HG02938 (cell line): ENCODE measurements around the gene DGKZ.

Source experiments
- ATAC-seq: cut with Tn5 transposase; IDR thresholded peaks from one replicate; pipeline ENCODE4 v1.9.1; 2021; ENCODE audit warnings: mild to moderate bottlenecking, moderate library complexity; ENCODE audit not compliant: unreplicated experiment

The DGKZ gene

DNA sequence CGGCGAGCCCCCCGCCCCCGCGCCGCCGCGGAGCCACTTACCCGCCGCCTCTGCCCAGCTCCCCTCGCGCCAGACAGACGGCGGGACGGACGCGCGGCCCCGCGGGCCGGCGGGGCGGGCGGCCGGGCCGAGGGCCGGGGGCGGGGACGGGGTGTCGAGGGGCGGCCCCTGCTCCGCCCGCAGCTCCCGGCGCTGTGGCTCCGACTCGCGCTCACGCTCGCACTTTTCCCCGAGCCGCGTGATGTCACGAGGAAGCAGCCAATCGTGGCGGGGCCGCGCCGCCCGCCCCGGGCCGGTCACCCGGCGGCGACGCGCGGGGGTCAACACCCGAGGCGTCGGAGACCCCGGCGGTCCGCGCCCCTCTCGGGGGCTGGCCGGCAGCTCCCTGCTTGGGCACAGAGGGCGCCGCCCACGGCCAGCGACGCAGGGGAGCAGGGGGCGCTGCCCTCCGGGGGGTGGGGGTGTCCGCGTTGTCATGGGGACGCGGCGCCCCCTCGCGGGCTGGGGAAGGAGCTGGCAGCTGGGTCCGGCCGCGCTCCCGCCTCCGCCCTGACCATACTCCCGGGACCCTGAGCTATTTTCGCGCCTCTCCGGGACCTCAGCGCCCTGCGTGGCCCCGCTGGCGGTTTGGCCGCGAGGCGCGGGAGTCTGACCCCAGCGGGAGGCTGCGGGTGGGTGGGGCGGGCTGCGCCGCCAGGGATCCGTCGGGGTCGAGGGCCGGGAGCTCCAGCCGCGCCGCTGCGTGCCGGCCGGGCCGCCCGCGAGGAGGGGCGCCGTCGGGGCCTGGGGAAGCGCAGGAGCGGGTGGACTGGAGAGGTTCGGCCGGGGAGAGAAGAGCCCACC, 44.5 kb downstream of the DGKZ start, which contains the start of gene CHRM4:
Gene CHRM4 (minus strand): TSS at position 199 of the 843 bp plus-strand sequence. CDS start 5,219 bp downstream, outside the sequence.
- no peak for ATAC-seq

DNA sequence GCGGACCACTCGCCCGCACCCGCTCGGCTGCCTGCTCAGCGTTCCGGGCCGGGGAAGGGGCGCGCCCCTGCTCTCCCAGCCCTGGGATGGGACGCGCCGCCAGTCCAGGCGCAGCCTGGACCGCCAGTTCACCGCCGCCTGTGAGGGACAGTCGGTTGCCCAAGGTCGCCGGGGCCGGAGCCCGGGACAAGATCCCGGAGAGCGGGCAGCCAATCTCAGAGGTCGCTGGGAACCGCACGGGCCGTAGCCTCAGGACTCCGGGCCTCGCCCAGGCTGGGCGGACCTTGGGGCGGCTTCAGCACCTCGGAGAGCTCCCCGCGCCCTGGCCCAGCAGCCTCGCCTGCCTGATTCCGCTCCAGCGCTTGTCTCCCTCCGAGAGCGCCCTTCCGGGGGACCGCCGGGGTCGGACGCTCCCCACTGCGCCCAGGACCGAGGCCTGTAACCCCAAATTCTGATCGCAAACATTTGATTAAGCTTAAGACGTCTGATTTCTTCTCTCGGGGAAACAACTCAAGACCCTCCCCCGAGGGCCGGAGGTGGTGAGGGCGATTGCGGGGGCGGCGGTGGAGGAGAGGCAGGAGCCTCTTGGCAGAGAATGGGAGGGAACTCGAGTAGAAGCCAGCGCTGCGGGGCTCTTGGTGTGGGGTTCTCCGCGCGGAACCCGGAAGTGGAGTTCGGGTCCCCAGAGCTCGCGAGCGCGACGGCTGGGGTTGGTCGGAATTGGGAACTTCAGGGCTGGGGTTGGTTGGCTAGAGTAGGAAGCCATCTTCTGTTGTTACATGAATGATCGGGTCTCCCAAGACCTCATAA, 45.4 kb downstream of the DGKZ start:
- peak; percentile 53 for ATAC-seq

DNA sequence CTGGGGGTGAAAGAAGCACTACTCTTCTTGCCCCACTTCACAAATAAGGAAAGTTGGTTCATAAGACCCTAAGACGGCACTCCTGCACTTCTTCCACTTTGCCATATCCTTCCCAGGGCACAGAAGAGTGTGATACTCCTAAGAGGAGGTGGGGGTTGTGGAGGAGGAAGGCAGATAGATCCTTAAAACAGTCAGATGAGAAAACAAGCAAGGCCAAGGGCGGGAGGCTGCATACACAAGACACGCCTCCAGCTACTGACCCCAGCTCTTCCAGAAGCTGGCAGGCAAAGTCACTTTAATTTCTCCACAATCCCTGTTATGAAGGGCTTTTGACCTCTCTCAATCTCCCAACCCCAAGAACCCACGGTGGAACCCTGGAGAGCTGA, 46.0 kb downstream of the DGKZ start:
- ATAC-seq: no peak

DNA sequence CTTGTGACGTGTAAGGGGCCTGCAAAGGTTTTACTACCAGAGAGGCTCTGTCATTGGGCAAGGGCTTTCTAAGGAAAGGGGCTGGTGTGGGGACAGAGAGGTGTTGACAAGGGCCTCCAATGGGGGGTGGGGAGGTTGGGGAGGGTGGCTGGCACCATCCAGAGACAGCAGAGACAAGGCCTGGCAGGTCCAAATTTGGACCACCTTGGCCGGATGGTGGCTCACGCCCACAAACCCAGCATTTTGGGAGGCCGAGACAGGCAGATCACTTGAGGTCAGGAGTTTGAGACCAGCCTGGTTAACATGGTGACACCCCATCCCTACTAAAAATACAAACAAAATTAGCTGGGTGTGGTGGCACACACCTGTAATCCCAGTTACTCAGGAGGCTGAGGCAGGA, 46.5 kb downstream of the DGKZ start:
- ATAC-seq: no peak

DNA sequence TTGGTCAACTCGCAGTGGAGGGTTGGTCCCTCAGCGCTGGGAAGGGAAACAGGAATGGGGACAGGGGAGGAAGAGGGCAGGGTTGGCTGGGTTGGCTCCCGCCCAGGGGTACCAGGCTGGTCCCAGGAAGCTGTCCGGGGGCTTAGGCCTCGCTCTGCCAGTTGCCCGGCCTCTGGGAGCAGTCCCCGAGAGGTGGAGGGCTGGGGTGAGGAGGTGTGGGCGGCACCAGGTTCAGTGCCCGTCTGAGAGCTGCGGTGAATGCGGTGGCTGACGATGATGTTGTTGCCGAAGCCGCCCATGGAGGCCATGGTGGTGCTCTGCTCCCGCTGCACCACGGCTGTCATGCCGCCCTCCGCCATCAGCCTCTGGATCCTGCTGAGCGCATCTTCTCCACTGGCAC, 50.3 kb downstream of the DGKZ start:
- no peak for ATAC-seq

DNA sequence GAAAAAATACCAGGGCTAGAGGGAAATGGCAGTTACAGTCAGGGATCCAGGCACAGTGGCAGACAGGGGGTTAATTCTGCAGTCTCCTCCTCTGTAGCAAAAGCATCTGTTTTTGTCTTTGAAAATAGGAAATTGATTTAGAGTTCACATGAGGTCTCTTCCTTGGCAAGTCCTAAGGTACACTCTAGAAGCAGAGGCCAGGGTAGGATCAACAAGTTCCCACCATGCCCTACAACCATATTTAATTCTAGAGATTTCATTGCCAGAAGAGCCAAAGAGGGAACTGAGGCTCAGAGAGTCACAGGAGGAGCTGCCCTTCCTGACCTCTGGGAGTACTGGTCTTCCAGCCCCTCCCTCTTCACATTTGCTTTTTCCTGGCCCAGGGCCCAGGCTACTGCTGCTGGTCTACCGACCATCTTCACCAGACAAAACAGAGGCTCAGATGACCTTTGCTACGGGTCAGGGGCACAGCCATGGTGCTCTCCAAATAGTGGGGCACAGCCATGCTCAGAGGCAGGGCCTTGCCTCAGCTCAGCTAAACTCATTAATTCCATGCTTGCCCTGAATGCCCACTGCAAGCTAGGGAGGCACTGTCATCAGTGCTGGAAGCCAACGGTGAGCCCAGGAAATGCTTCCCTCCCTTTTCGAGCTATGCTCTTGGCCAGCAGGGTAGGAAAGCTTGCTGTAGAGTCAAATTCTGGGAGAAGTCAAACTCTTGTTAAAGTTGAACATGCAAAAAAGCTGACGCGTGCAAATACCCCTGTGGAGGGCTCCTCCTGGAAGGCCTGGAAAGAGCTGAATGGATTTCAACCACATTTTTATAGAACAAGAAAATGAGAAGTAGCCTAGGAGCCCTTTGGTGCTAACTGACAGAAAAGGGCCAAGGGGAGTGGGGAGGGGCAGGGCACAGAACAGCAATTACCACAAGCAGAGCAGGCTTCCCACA, 56.0 kb downstream of the DGKZ start:
- no peak for ATAC-seq

DNA sequence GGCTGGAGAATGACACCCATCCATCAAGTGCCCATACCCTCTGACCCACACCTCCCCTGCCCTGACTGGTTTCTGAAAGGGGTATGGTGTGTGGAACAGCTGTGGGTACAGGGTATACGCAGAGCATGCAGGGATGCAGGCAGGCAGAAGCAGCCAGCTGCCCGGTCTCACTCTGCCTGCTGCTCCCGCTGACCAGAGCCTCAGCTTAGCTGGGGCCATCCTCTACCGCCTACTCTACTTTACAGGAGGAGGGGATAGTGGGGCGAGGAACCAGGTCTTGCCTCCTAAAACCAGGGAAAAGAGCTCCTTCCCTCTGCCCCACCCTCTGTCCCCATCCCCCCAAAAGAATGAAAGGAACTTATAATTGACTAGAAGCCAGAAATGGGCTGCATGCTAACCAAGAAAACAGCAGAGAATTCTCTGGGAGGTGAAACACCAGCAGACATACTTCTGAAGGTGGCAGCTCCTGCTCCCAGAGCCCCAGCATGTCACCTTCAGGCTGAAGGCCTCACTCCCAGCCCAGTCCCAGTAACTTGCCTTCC, 57.3 kb downstream of the DGKZ start:
- ATAC-seq: no peak

DNA sequence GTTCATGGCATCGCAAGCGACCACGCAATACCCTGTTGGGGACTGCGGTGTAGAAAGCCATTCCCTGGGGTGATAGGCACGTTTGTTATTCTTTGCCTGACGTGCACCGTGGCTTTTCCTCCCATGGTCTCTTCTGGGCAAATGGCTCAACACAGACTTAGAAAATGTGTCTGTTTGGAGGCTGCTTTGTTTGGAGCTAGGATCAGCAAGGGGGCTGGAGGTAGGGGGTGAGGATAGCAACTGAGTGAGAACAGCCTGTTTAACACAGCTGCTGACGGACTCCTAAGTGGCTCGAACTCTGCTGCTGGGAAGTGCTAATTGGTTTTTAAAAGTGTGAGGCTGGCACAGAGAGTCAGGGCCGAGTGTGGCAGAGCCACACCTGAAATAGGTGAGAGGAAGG, 60.4 kb downstream of the DGKZ start:
- ATAC-seq: no peak

DNA sequence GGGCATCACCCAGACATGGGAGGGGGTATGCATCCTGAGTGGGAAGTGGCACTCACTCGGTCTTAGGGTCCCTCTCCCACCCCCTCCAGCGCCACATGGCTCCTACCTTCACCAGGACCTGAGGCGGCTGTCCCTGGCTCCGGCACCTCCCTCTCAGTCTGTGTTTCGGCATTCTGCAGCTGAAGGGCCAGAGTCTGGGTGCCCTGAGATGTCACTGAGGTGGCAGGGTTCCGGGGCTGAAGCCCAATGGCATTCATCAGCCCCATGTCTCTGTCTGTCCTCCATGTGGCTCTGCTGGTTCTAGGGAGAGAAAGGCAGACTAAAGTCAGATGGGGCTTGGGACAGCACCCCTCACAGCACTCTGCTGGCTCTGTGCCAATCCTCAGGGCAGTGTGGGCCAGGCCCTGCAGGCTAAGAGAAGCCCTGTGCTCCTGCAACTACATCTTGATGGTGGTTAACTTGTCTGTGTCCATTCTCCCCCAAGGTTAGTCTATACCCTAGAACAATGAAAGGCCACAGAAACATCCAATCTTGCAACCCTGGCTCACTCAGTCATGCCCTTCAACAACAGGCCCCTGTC, 61.2 kb downstream of the DGKZ start:
- ATAC-seq: no peak

DNA sequence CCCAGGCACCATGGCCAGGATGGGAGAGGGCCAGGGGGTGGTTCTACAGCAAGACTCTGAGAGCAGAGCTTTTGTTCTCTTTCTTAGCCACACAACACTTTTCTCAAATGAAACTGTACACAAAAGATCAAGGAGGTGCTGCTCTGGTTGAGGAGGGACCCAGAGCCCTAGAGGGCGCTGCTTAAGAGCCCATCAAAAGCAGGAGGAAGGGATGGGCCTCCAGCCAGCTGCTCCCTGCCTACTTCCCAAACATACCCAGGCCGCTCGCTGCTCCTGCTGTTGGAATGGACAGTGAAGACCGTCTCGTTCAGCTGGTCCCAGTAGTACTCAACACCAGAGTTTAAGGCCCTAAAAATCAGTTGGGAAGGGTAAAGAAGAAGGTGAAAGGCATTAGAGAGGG, 62.8 kb downstream of the DGKZ start:
- no peak for ATAC-seq

DNA sequence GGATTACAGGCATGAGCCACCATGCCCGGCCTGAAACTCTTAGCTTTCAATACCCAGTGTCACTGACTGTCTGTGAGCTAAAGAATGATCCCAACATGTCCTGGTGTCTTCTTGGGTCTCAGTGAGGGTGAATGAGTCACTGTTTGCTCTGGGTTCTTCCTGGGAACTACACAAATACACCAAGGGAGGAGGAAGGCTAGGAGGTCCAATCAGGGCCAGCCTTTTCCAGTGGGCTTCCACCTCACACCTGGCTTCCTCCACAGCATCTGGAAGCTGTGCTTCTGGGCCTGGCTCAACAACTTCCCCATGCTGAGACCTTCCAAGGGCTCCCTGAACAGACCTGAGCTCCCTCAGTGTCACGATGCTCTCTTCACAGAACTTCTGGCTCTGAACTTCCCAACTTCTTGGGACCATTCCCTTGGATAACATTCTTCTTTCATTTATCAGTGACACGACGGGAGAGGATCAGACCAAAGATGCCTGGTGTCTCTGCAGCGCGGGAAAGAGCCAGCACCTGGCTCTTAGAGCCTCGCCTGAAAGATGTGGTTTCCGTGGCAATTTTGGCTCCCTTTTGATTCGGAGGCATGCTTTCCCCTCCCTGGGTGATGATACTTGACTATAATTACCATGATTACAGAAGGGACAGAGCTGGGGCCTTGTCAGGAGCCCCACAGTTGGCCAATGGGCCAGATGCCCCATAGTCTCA, 66.7 kb downstream of the DGKZ start:
- ATAC-seq: no peak

DNA sequence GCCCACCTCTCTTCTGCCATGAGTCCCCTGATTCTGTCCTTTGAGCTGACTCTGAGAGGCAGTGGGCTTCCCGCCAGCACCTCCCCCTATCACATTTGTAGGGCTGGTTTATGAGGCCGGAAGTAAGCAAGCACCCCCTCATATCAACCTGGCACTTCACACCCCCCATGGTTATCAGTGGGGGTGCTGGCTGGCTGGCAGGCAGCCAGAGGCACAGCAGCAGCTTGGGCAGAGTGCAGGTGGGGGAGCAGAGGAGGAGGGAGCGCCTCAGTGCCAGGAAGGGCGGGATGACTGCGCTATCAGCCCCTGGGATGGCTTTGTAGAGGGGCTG, 67.2 kb downstream of the DGKZ start:
- ATAC-seq: no peak

DNA sequence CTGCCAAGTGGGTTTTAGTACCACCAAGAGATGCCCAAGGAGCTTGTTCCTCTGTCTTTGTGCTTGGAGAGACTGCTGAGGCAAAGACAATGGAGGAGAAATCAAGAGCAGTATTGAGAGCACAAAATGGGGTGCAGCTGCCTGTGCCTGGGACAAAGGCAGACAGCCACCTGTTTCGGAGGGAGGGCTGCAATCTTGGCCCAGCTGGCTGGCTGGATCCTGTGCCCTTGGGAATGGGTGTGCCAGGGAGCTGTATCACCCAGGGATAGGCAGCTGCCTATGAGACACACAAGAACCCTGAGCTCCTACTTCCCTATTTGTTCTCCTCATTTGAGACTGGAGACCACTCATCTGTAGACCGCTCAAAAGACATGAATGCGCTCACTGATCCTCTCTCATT, 67.6 kb downstream of the DGKZ start:
- no peak for ATAC-seq

DNA sequence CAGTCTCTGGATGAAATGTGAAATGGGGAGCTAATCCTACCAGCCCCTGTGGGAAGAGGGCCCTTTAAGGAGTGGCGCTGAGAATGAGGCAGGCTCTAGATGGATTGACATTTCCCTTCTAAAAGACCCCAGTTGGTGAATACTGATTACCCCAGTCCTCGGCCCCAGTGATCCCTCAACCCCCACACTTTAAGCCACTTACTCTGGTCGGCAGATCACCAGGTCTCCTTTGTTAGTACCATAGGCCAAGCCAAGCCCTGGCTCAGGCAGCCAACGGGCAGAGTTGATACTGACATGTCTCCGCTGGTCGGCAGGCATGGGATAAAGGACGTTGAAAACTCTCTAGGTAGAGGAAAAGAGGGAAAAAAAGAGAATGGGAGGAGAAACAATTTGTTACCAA, 70.4 kb downstream of the DGKZ start:
- no peak for ATAC-seq

DNA sequence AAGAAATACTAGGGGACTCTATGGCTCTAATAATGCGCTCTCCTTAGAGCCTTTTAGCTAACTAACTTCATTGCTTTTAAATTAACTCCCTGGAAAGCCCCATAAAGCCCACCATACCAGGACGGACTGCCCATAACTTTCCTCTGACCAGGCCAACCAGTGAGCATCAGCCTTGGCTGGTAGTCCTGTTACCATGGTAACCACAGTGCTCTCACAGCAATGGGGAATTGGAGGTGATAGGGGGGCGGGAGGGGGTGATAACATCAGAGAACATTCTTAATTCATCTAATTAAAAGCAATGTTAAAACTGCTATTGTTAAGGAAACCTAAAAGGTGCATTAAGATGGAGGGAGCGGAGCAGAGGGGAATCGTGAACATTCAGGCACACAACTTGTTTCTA, 71.5 kb downstream of the DGKZ start:
- no peak for ATAC-seq

DNA sequence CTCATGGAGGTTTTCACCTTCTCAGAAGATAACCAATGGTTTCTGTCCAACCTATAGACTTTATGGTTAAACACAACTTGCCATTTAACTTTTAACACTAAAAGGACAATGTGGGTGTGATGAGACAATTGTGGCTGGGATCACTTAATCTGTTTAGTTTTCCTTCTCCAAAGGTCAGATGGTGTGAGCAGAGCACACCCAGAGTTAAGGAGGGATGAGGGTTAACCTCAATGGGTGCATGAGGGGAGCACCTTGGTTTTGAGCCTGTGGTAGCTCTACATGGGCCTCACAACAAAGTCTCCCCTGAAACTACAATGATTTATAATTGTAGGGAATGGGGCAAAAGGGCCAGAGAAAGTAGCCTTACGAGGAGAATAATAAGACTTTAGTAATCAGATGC, 73.2 kb downstream of the DGKZ start:
- ATAC-seq: no peak

DNA sequence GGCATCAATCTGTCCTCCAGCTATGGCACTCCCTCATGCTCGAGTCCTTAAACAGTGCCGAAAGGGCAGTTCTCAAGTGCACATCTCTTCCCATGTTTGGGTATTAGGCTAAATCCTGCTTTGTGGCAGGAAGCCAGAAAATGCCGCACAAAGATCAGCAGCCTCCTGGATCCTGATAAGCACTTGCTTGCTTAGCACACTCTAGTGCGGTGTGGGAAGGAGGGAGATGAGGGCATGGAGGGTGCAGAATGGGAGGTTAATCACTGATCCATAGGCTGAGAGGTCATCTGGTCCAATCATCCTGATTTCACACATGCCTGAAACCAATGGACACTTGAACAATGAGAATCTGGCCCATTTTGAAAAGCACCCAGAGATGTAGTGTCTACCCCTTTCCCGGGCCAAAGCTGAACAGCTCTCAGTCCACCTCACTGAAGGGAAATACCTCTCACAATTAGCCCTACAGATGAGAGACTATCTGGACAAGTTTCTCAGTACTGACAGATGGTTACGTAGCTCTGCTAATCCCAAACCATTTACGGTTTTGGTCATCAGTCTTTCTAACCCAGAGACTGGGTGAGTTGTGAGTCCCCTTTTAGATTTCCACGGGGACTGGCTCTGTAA, 74.1 kb downstream of the DGKZ start:
- ATAC-seq: no peak

DNA sequence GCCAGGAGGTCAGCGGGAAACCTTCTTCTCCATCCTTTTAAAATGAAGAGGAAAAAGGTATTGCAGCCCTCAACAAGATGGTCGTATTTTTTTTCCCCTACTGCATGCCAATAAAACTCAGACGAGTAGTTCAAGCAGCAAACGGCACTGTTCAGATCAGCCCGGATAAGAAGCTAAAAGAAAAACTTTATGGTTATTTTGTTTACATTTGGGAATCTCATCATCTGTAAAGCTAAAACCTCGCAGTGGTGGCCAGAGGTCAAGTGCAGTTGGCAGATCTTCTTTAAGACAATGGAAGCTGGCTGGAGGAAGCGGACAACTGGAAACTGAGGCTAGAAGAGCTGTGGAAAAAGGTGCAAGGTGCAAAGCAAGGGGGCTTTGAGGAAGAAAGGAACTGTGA, 75.3 kb downstream of the DGKZ start:
- no peak for ATAC-seq

DNA sequence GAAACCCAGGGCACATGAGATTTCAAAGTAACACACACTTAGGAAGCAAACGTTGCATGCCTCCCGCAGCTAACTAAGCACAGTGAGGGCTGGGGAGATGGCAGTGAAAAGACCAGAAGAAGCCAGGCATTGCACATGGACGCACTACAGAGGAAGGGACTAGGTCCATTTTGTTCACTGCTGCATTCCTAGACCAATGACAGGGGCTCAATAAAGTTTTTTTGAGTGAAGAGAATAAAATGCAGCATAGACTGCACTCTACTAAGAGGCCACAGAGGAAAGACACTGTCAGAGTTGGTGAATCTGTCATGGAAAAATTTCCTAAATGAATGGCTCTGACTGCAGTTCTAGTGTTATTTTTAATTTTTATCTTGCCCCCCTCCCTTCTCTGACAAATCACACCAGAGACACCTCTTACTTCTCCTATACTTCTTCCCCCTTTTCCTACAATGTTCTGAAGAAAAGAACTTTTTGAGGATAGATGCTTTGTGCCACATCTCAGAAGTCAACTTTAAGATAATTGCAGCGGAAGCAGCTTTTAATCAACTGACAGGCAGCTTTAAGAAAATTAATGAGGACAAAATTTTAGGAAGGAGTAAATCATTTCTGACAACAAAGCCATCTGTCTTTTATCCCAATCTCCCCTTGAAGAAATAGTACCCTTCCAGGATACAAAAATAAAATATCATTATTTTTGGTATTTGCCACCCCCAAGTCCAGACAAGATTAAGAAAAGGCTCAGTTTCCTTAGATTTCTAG, 79.1 kb downstream of the DGKZ start:
- ATAC-seq: no peak
